A549 treated with AZD2906 at 1 μM for 4 hours (cell line): ENCODE measurements around the gene CLN5. TPM values are rescaled to one million over a fixed set of nuclear protein-coding genes. Genes with fewer than 3 reads are reported as not detected.

ENCODE experiments used
- total RNA-seq: library from RNA; stranded (reverse); fragments of 200-300 nt; extraction: Qiagen RNA extraction; gene quantifications from 5 replicates; pipeline ENCODE4 v1.2.3, GENCODE V29; 2022

The CLN5 gene
- total RNA-seq = 8.2 to 9.7 TPM (median 8.4 TPM) in 5 replicates

GRCh38 chr13:76991796-76992547 is at the start of gene CLN5:
TSS of gene CLN5 (plus strand) at chr13:76992081. CDS start at chr13:76992099, 18 bp downstream.

GRCh38 chr13:76948149-76948548 is 43.7 kb upstream of the CLN5 start, which contains the start of gene ACOD1:
TSS of gene ACOD1 (plus strand) at chr13:76948511. CDS start at chr13:76948559, 48 bp downstream.

DNA sequence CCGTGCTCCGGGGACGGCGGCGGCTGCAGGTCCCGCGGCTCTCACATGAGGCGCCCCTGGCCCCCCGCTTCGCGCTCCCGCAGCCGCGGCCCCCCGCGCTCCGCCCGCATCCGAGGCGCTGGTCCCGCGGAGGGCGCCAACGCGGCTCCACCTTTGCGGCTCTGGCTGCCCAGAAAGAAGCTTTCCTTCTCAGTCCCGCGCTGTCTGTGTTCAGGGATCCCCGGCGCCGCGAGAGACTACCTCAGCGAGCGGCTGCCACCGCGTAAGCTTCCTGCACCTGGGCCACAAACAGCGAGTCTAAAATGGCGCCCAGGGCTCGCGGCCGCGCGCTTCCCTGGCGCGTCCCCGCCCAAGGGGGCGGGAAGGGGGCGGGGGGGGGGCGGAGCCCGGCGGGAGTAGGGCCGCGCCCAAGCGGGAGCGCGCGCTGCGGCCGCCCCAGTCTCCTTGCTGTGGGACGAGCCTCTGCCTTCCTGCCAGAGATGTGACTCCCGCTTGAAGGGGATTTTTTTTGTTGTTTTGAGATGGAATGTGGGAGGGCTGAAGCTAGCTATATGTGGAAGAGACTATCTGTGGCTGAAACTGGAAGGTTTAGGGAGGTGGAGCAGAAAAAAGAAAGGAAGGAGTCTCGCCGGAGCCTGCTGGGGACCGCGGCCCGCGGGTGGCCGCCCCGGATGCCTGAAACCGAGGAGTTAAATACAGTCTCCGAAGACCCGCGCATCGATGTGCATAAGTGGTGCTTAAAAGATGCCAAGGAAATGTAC is 35.2 kb downstream of the CLN5 start, which contains the start of gene FBXL3:
Gene FBXL3 (minus strand): TSS at position 299 of the 761 bp plus-strand sequence. CDS start 5,299 bp downstream, outside the sequence.

Other genes with a start within 250 kb of the CLN5 start
- gene KCTD12, start 105.7 kb upstream of the CLN5 start, total RNA-seq = 1.5 to 1.9 TPM (median 1.7 TPM) in 5 replicates
- gene ACOD1, start 43.6 kb upstream of the CLN5 start, total RNA-seq = not detected in 5 replicates
- 17.3 to 23.0 TPM (median 19.0 TPM) in 5 replicates for gene FBXL3, start 35.1 kb downstream of the CLN5 start, total RNA-seq